Measurements from ENCODE around the gene KNOP1. TPM values are rescaled to one million over a fixed set of nuclear protein-coding genes. Genes with fewer than 3 reads are reported as not detected.
A peak's percentile ranks its signal among the peaks of the same experiment; 100 is the strongest.

The KNOP1 gene
- total and polyA plus RNA-seq, 2 of the 13 experiments (the other 11 are each of a cell fraction or from before 2014, with no cell fraction given), result 21.2 to 57.5 TPM

GRCh38 chr16:19717741-19718623 lies at the start of gene KNOP1, which contains the start of gene IQCK (continued):
- TF ChIP-seq ELF4 (CRISPR knock-in tag; IDR thresholded peaks at IDR 0.05; ENCODE audit: borderline replicate concordance) (peak; percentile 88; the same call in 1 of the 2 replicates), ZBTB4 (CRISPR knock-in tag; IDR thresholded peaks at IDR 0.05; ENCODE audit: borderline replicate concordance) (peak; percentile 98), ZHX2 (IDR thresholded peaks at IDR 0.05; ENCODE audit: low read depth) (peak; percentile 96), ZHX2 (CRISPR knock-in tag; IDR thresholded peaks at IDR 0.05; ENCODE audit: borderline replicate concordance) (no peak; the same call in 1 of the 2 replicates), THAP11 (CRISPR knock-in tag; IDR thresholded peaks at IDR 0.05) (peak; percentile 95), ZNF496 (CRISPR knock-in tag; IDR thresholded peaks at IDR 0.05; ENCODE audit: insufficient replicate concordance) (no peak), MAZ (IDR thresholded peaks at IDR 0.05; ENCODE audit: borderline replicate concordance, low read depth, low read length) (no peak; the same call in 1 of the 2 replicates), MAZ (CRISPR knock-in tag; IDR thresholded peaks at IDR 0.05; ENCODE audit: low read depth) (peak; percentile 96), BORCS8-MEF2B (CRISPR knock-in tag; IDR thresholded peaks at IDR 0.05) (peak; percentile 96; the same call in 1 of the 2 replicates), STAT6 (CRISPR knock-in tag; IDR thresholded peaks at IDR 0.05; ENCODE audit: borderline replicate concordance) (peak; percentile 89; the same call in 1 of the 2 replicates), ZNF263 (CRISPR knock-in tag; IDR thresholded peaks at IDR 0.05) (peak; percentile 55; the same call in 1 of the 2 replicates), ZFP1 (CRISPR knock-in tag; IDR thresholded peaks at IDR 0.05) (peak; percentile 60; the same call in 1 of the 2 replicates), ZNF644 (CRISPR knock-in tag; IDR thresholded peaks at IDR 0.05; ENCODE audit: low read depth) (peak; percentile 10; the same call in 1 of the 2 replicates), ZEB1 (IDR thresholded peaks at IDR 0.05; ENCODE audit: insufficient replicate concordance, low read depth) (no peak), EEA1 (CRISPR knock-in tag; IDR thresholded peaks at IDR 0.05; ENCODE audit: borderline replicate concordance) (no peak)

Data from HepG2 (cell line).